ENCODE measurements around the gene RUNX2.

The RUNX2 gene

GRCh38 chr6:45378334-45378926 is 50.3 kb downstream of the RUNX2 start:
- H3K9me3 ChIP-seq (ENCODE audit: control insufficient read depth in 1 of 2, low read length in 2 of 2) = no peaks in the 10 kb centered on the region
- peaks cover 0 to 10% of the 10 kb centered on the region in 2 donors for H3K4me1 ChIP-seq (ENCODE audit: control insufficient read depth in 1 of 2, insufficient read depth in 2 of 2, low read length in 2 of 2)
- H3K36me3 ChIP-seq (ENCODE audit: control insufficient read depth in 1 of 2, insufficient read depth in 2 of 2, low read length in 2 of 2) = no peaks in the 10 kb centered on the region
- peak overlapping the region; percentile 99 for H3K27ac ChIP-seq (ENCODE audit: low read length)
- H3K27me3 ChIP-seq (ENCODE audit: low read depth, low read length) = no peaks in the 10 kb centered on the region
- H3K4me3 ChIP-seq (ENCODE audit: low read depth in 1 of 2, low read length in 2 of 2) = peak overlapping the region; percentile 74 to 95

GRCh38 chr6:45382391-45382790 is 54.3 kb downstream of the RUNX2 start:
- no peak overlapping the region for H3K27ac ChIP-seq (ENCODE audit: low read length)
- no peak overlapping the region for H3K4me3 ChIP-seq (ENCODE audit: low read depth in 1 of 2, low read length in 2 of 2)
- peaks cover 0 to 7% of the 10 kb centered on the region in 2 donors for H3K4me1 ChIP-seq (ENCODE audit: control insufficient read depth in 1 of 2, insufficient read depth in 2 of 2, low read length in 2 of 2)
- H3K9me3 ChIP-seq (ENCODE audit: control insufficient read depth in 1 of 2, low read length in 2 of 2) = no peaks in the 10 kb centered on the region
- no peaks in the 10 kb centered on the region for H3K27me3 ChIP-seq (ENCODE audit: low read depth, low read length)
- no peaks in the 10 kb centered on the region for H3K36me3 ChIP-seq (ENCODE audit: control insufficient read depth in 1 of 2, insufficient read depth in 2 of 2, low read length in 2 of 2)

- Histone ChIP-seq H3K4me3 (ENCODE audit: low read depth in 1 of 2, low read length in 2 of 2) (no peak overlapping the region), H3K9me3 (ENCODE audit: control insufficient read depth in 1 of 2, low read length in 2 of 2) (no peaks in the 10 kb centered on the region), H3K36me3 (ENCODE audit: control insufficient read depth in 1 of 2, insufficient read depth in 2 of 2, low read length in 2 of 2) (no peaks in the 10 kb centered on the region), H3K27ac (ENCODE audit: low read length) (no peak overlapping the region), H3K27me3 (ENCODE audit: low read depth, low read length) (no peaks in the 10 kb centered on the region), H3K4me1 (ENCODE audit: control insufficient read depth in 1 of 2, insufficient read depth in 2 of 2, low read length in 2 of 2) (no peaks in the 10 kb centered on the region)
Measured at GRCh38 chr6:45386501-45386900, 58.4 kb downstream of the RUNX2 start.

GRCh38 chr6:45387236-45387635 is 59.1 kb downstream of the RUNX2 start:
- no peaks in the 10 kb centered on the region for H3K9me3 ChIP-seq (ENCODE audit: control insufficient read depth in 1 of 2, low read length in 2 of 2)
- no peak overlapping the region for H3K4me3 ChIP-seq (ENCODE audit: low read depth in 1 of 2, low read length in 2 of 2)
- H3K36me3 ChIP-seq (ENCODE audit: control insufficient read depth in 1 of 2, insufficient read depth in 2 of 2, low read length in 2 of 2) = no peaks in the 10 kb centered on the region
- no peak overlapping the region for H3K27ac ChIP-seq (ENCODE audit: low read length)
- no peaks in the 10 kb centered on the region for H3K27me3 ChIP-seq (ENCODE audit: low read depth, low read length)
- H3K4me1 ChIP-seq (ENCODE audit: control insufficient read depth in 1 of 2, insufficient read depth in 2 of 2, low read length in 2 of 2) = no peaks in the 10 kb centered on the region

GRCh38 chr6:45388328-45388727 is 60.2 kb downstream of the RUNX2 start:
- Histone ChIP-seq H3K36me3 (ENCODE audit: control insufficient read depth in 1 of 2, insufficient read depth in 2 of 2, low read length in 2 of 2) (no peaks in the 10 kb centered on the region), H3K27me3 (ENCODE audit: low read depth, low read length) (no peaks in the 10 kb centered on the region), H3K4me1 (ENCODE audit: control insufficient read depth in 1 of 2, insufficient read depth in 2 of 2, low read length in 2 of 2) (no peaks in the 10 kb centered on the region), H3K9me3 (ENCODE audit: control insufficient read depth in 1 of 2, low read length in 2 of 2) (no peaks in the 10 kb centered on the region), H3K27ac (ENCODE audit: low read length) (no peak overlapping the region), H3K4me3 (ENCODE audit: low read depth in 1 of 2, low read length in 2 of 2) (no peak overlapping the region)

GRCh38 chr6:45394586-45395095 is 66.5 kb downstream of the RUNX2 start:
- Histone ChIP-seq H3K9me3 (ENCODE audit: control insufficient read depth in 1 of 2, low read length in 2 of 2) (no peaks in the 10 kb centered on the region), H3K4me3 (ENCODE audit: low read depth in 1 of 2, low read length in 2 of 2) (no peak overlapping the region), H3K27me3 (ENCODE audit: low read depth, low read length) (no peaks in the 10 kb centered on the region), H3K36me3 (ENCODE audit: control insufficient read depth in 1 of 2, insufficient read depth in 2 of 2, low read length in 2 of 2) (no peaks in the 10 kb centered on the region), H3K27ac (ENCODE audit: low read length) (no peak overlapping the region), H3K4me1 (ENCODE audit: control insufficient read depth in 1 of 2, insufficient read depth in 2 of 2, low read length in 2 of 2) (no peaks in the 10 kb centered on the region)

- no peak overlapping the region for H3K27ac ChIP-seq (ENCODE audit: low read length)
- no peaks in the 10 kb centered on the region for H3K9me3 ChIP-seq (ENCODE audit: control insufficient read depth in 1 of 2, low read length in 2 of 2)
- no peak overlapping the region for H3K4me3 ChIP-seq (ENCODE audit: low read depth in 1 of 2, low read length in 2 of 2)
- H3K4me1 ChIP-seq (ENCODE audit: control insufficient read depth in 1 of 2, insufficient read depth in 2 of 2, low read length in 2 of 2) = no peaks in the 10 kb centered on the region
- no peaks in the 10 kb centered on the region for H3K27me3 ChIP-seq (ENCODE audit: low read depth, low read length)
- no peaks in the 10 kb centered on the region for H3K36me3 ChIP-seq (ENCODE audit: control insufficient read depth in 1 of 2, insufficient read depth in 2 of 2, low read length in 2 of 2)
Measured at GRCh38 chr6:45398075-45398813, 70.1 kb downstream of the RUNX2 start.

GRCh38 chr6:45400021-45400420 is 71.9 kb downstream of the RUNX2 start:
- Histone ChIP-seq H3K27ac (ENCODE audit: low read length) (no peak overlapping the region), H3K4me1 (ENCODE audit: control insufficient read depth in 1 of 2, insufficient read depth in 2 of 2, low read length in 2 of 2) (no peaks in the 10 kb centered on the region), H3K9me3 (ENCODE audit: control insufficient read depth in 1 of 2, low read length in 2 of 2) (no peaks in the 10 kb centered on the region), H3K27me3 (ENCODE audit: low read depth, low read length) (no peaks in the 10 kb centered on the region), H3K36me3 (ENCODE audit: control insufficient read depth in 1 of 2, insufficient read depth in 2 of 2, low read length in 2 of 2) (no peaks in the 10 kb centered on the region), H3K4me3 (ENCODE audit: low read depth in 1 of 2, low read length in 2 of 2) (no peak overlapping the region)

GRCh38 chr6:45411959-45412358 is 83.8 kb downstream of the RUNX2 start:
- Histone ChIP-seq H3K4me3 (ENCODE audit: low read depth in 1 of 2, low read length in 2 of 2) (no peak overlapping the region), H3K36me3 (ENCODE audit: control insufficient read depth in 1 of 2, insufficient read depth in 2 of 2, low read length in 2 of 2) (no peaks in the 10 kb centered on the region), H3K27me3 (ENCODE audit: low read depth, low read length) (no peaks in the 10 kb centered on the region), H3K27ac (ENCODE audit: low read length) (no peak overlapping the region), H3K4me1 (ENCODE audit: control insufficient read depth in 1 of 2, insufficient read depth in 2 of 2, low read length in 2 of 2) (no peaks in the 10 kb centered on the region), H3K9me3 (ENCODE audit: control insufficient read depth in 1 of 2, low read length in 2 of 2) (no peaks in the 10 kb centered on the region)

GRCh38 chr6:45415315-45415714 is 87.2 kb downstream of the RUNX2 start:
- Histone ChIP-seq H3K4me3 (ENCODE audit: low read depth in 1 of 2, low read length in 2 of 2) (no peak overlapping the region), H3K27me3 (ENCODE audit: low read depth, low read length) (peaks cover 19% of the 10 kb centered on the region), H3K36me3 (ENCODE audit: control insufficient read depth in 1 of 2, insufficient read depth in 2 of 2, low read length in 2 of 2) (no peaks in the 10 kb centered on the region), H3K4me1 (ENCODE audit: control insufficient read depth in 1 of 2, insufficient read depth in 2 of 2, low read length in 2 of 2) (peaks cover 0 to 11% of the 10 kb centered on the region in 2 donors), H3K27ac (ENCODE audit: low read length) (no peak overlapping the region), H3K9me3 (ENCODE audit: control insufficient read depth in 1 of 2, low read length in 2 of 2) (no peaks in the 10 kb centered on the region)

GRCh38 chr6:45415788-45416518 is 87.8 kb downstream of the RUNX2 start:
- H3K4me3 ChIP-seq (ENCODE audit: low read depth in 1 of 2, low read length in 2 of 2) = no peak overlapping the region
- peaks cover 26% of the 10 kb centered on the region for H3K27me3 ChIP-seq (ENCODE audit: low read depth, low read length)

More at GRCh38 chr6:45415788-45416518, 87.8 kb downstream of the RUNX2 start:
- Histone ChIP-seq H3K4me1 (ENCODE audit: control insufficient read depth in 1 of 2, insufficient read depth in 2 of 2, low read length in 2 of 2) (peaks cover 0 to 11% of the 10 kb centered on the region in 2 donors), H3K27ac (ENCODE audit: low read length) (no peak overlapping the region), H3K36me3 (ENCODE audit: control insufficient read depth in 1 of 2, insufficient read depth in 2 of 2, low read length in 2 of 2) (no peaks in the 10 kb centered on the region), H3K9me3 (ENCODE audit: control insufficient read depth in 1 of 2, low read length in 2 of 2) (no peaks in the 10 kb centered on the region)

Measured in muscle layer of duodenum (tissue), 2 donors.